Activated naive CD8-positive, alpha-beta T cell treated with anti-CD3 and anti-CD28 coated beads, Interleukin-2, amount 10 ng/mL, durations not matched to agents 7 days and 5 days (primary cell): ENCODE measurements around the gene TCERG1L. TPM values are rescaled to one million over a fixed set of nuclear protein-coding genes. Genes with fewer than 3 reads are reported as not detected.

Experiments used
- ATAC-seq: fragments of 150-1000 bp; cut with Tn5 transposase; one replicate; pipeline ENCODE4 v1.10.0; 2021; ENCODE audit warnings: low read depth, moderate library complexity
- POLR2A ChIA-PET: fragments of 350-600 bp; sonication (Branson Sonifier 250); formaldehyde crosslinking; loops from one replicate; lab custom pipeline; 2021; ENCODE audit warnings: antibody characterized with exemption; lab: Charles Lee
- DNase-seq: peaks from one replicate; pipeline ENCODE4 v3.0.0; 2021
- H3K27ac Mint-ChIP-seq: one replicate; pipeline ENCODE4 v1.8.0; 2022; ENCODE audit warnings: mild to moderate bottlenecking, mixed read lengths
- H3K27me3 Mint-ChIP-seq: one replicate; pipeline ENCODE4 v1.8.0; 2022; ENCODE audit warnings: mild to moderate bottlenecking, moderate library complexity, mixed read lengths
- H3K36me3 Mint-ChIP-seq: one replicate; pipeline ENCODE4 v1.8.0; 2021; ENCODE audit warnings: mild to moderate bottlenecking, mixed read lengths
- H3K4me1 Mint-ChIP-seq: one replicate; pipeline ENCODE4 v1.8.0; 2021; ENCODE audit warnings: mixed read lengths
- H3K4me3 Mint-ChIP-seq: one replicate; pipeline ENCODE4 v1.8.0; 2022; ENCODE audit warnings: mild to moderate bottlenecking, moderate library complexity, mixed read lengths
- H3K9me3 Mint-ChIP-seq: one replicate; pipeline ENCODE4 v1.8.0; 2021; ENCODE audit warnings: mixed read lengths
- total RNA-seq, 2 experiments: library from RNA; stranded (reverse); gene quantifications; one replicate each; pipeline ENCODE4 v1.2.3, GENCODE V29; 2021

The TCERG1L gene
- total RNA-seq, 2 experiments from 2014 or later: 0.20 to 0.36 TPM

GRCh38 chr10:131231323-131231964 lies 80.1 kb downstream of the TCERG1L start:
- DNase-seq (no peak), ATAC-seq (no peak)
- Mint-ChIP-seq H3K9me3 (no peaks in the 10 kb centered on the region), H3K4me1 (no peaks in the 10 kb centered on the region), H3K36me3 (no peaks in the 10 kb centered on the region), H3K27ac (no peak overlapping the region), H3K27me3 (no peaks in the 10 kb centered on the region), H3K4me3 (no peak overlapping the region)
- POLR2A ChIA-PET: no interaction called here

- Mint-ChIP-seq H3K9me3 (no peaks in the 10 kb centered on the region), H3K27me3 (no peaks in the 10 kb centered on the region), H3K4me1 (no peaks in the 10 kb centered on the region), H3K27ac (no peak overlapping the region), H3K4me3 (no peak overlapping the region), H3K36me3 (no peaks in the 10 kb centered on the region)
- POLR2A ChIA-PET: no interaction called here
- DNase-seq (no peak), ATAC-seq (no peak)
Measured at GRCh38 chr10:131230641-131231322, 80.7 kb downstream of the TCERG1L start.

GRCh38 chr10:131230166-131230565 lies 81.4 kb downstream of the TCERG1L start:
- Mint-ChIP-seq H3K27me3 (no peaks in the 10 kb centered on the region), H3K36me3 (no peaks in the 10 kb centered on the region), H3K4me1 (no peaks in the 10 kb centered on the region), H3K9me3 (no peaks in the 10 kb centered on the region), H3K4me3 (no peak overlapping the region), H3K27ac (no peak overlapping the region)
- POLR2A ChIA-PET: no interaction called here
- no peak for DNase-seq
- no peak for ATAC-seq

- H3K4me1 Mint-ChIP-seq: no peaks in the 10 kb centered on the region
- H3K36me3 Mint-ChIP-seq: no peaks in the 10 kb centered on the region
- DNase-seq: no peak
- POLR2A ChIA-PET: no interaction called here
- no peaks in the 10 kb centered on the region for H3K9me3 Mint-ChIP-seq
- ATAC-seq: no peak
- H3K27me3 Mint-ChIP-seq: no peaks in the 10 kb centered on the region
- H3K4me3 Mint-ChIP-seq: no peak overlapping the region
- H3K27ac Mint-ChIP-seq: no peak overlapping the region
Measured at GRCh38 chr10:131227163-131227740, 84.3 kb downstream of the TCERG1L start.

GRCh38 chr10:131226446-131227162 lies 84.9 kb downstream of the TCERG1L start:
- Mint-ChIP-seq H3K4me3 (no peak overlapping the region), H3K27me3 (no peaks in the 10 kb centered on the region), H3K27ac (no peak overlapping the region), H3K4me1 (no peaks in the 10 kb centered on the region), H3K36me3 (no peaks in the 10 kb centered on the region), H3K9me3 (no peaks in the 10 kb centered on the region)
- ATAC-seq (no peak), DNase-seq (no peak)
- POLR2A ChIA-PET: no interaction called here

GRCh38 chr10:131224106-131224505 lies 87.4 kb downstream of the TCERG1L start:
- Mint-ChIP-seq H3K27me3 (no peaks in the 10 kb centered on the region), H3K4me3 (no peak overlapping the region), H3K9me3 (no peaks in the 10 kb centered on the region), H3K36me3 (no peaks in the 10 kb centered on the region), H3K27ac (no peak overlapping the region), H3K4me1 (no peaks in the 10 kb centered on the region)
- no peak for ATAC-seq
- no peak for DNase-seq
- POLR2A ChIA-PET: no interaction called here

- H3K27ac Mint-ChIP-seq: no peak overlapping the region
- ATAC-seq: no peak
- no peaks in the 10 kb centered on the region for H3K9me3 Mint-ChIP-seq
- POLR2A ChIA-PET: no interaction called here
- no peak for DNase-seq
- no peaks in the 10 kb centered on the region for H3K36me3 Mint-ChIP-seq
- no peaks in the 10 kb centered on the region for H3K4me1 Mint-ChIP-seq
- H3K4me3 Mint-ChIP-seq: no peak overlapping the region
- H3K27me3 Mint-ChIP-seq: no peaks in the 10 kb centered on the region
Measured at GRCh38 chr10:131223422-131223821, 88.1 kb downstream of the TCERG1L start.

- no peaks in the 10 kb centered on the region for H3K36me3 Mint-ChIP-seq
- ATAC-seq (no peak), DNase-seq (no peak)
- H3K4me3 Mint-ChIP-seq: no peak overlapping the region
- H3K27ac Mint-ChIP-seq: no peak overlapping the region
- no peaks in the 10 kb centered on the region for H3K27me3 Mint-ChIP-seq
- no peaks in the 10 kb centered on the region for H3K4me1 Mint-ChIP-seq
- POLR2A ChIA-PET: no interaction called here
- no peaks in the 10 kb centered on the region for H3K9me3 Mint-ChIP-seq
Measured at GRCh38 chr10:131222986-131223385, 88.5 kb downstream of the TCERG1L start.

GRCh38 chr10:131221632-131222277 lies 89.8 kb downstream of the TCERG1L start:
- H3K27me3 Mint-ChIP-seq: no peaks in the 10 kb centered on the region
- ATAC-seq: no peak
- DNase-seq: no peak
- no peaks in the 10 kb centered on the region for H3K4me1 Mint-ChIP-seq
- no peak overlapping the region for H3K27ac Mint-ChIP-seq
- no peaks in the 10 kb centered on the region for H3K36me3 Mint-ChIP-seq
- H3K9me3 Mint-ChIP-seq: no peaks in the 10 kb centered on the region
- POLR2A ChIA-PET: no interaction called here
- no peak overlapping the region for H3K4me3 Mint-ChIP-seq

GRCh38 chr10:131220601-131221171 lies 90.8 kb downstream of the TCERG1L start:
- DNase-seq: no peak
- ATAC-seq: no peak
- Mint-ChIP-seq H3K27me3 (no peaks in the 10 kb centered on the region), H3K4me3 (no peak overlapping the region), H3K9me3 (no peaks in the 10 kb centered on the region), H3K4me1 (no peaks in the 10 kb centered on the region), H3K27ac (no peak overlapping the region), H3K36me3 (no peaks in the 10 kb centered on the region)
- POLR2A ChIA-PET: no interaction called here

GRCh38 chr10:131219955-131220489 lies 91.5 kb downstream of the TCERG1L start:
- ATAC-seq (no peak), DNase-seq (no peak)
- Mint-ChIP-seq H3K27ac (no peak overlapping the region), H3K4me1 (no peaks in the 10 kb centered on the region), H3K9me3 (no peaks in the 10 kb centered on the region), H3K27me3 (no peaks in the 10 kb centered on the region), H3K36me3 (no peaks in the 10 kb centered on the region), H3K4me3 (no peak overlapping the region)
- POLR2A ChIA-PET: no interaction called here

- no peaks in the 10 kb centered on the region for H3K27me3 Mint-ChIP-seq
- H3K36me3 Mint-ChIP-seq: no peaks in the 10 kb centered on the region
- no peak overlapping the region for H3K27ac Mint-ChIP-seq
- ATAC-seq: no peak
- no peak for DNase-seq
- no peaks in the 10 kb centered on the region for H3K9me3 Mint-ChIP-seq
- POLR2A ChIA-PET: no interaction called here
- H3K4me1 Mint-ChIP-seq: no peaks in the 10 kb centered on the region
- no peak overlapping the region for H3K4me3 Mint-ChIP-seq
Measured at GRCh38 chr10:131219584-131219886, 92.0 kb downstream of the TCERG1L start.
